ENCODE measurements around the gene LRMDA. TPM values are rescaled to one million over a fixed set of nuclear protein-coding genes. Genes with fewer than 3 reads are reported as not detected.
"Not testable (repeated sequence)": the region's sequence is repeated elsewhere in the genome, so short reads cannot be mapped to it uniquely, and the experiment has no call there.

The LRMDA gene
- total RNA-seq, 1 donor from 2014 or later, result 17.3 TPM

DNA sequence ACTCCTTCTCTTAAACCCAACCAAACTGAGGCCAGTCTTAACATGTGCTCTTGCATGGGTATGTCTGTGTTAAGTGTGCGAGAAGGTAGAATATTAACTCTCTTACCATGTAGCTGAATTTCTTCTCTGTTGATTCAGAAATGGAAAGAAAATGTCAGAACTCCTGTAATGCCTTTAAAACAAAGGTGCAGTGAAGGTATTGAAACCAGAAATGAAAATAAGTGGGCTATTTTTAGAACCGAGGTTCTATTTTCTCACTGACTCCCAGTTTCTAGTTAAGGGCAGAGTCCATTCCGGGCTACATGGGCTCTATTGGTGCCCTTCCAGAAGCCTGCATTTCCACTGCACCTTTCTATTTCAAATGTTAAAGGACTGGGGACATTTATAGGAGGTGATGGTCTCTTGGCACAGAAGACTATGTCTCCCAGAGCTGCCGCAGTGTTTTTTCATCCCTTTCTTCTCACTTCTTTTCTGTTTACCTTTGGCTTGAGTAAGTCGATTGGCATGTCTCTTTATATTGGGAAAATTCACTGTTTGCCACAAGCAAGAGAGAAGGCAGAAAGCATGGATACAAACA, 174.9 kb downstream of the LRMDA start:
- no peak for DNase-seq (ENCODE audit: low read depth in 2 of 2)

DNA sequence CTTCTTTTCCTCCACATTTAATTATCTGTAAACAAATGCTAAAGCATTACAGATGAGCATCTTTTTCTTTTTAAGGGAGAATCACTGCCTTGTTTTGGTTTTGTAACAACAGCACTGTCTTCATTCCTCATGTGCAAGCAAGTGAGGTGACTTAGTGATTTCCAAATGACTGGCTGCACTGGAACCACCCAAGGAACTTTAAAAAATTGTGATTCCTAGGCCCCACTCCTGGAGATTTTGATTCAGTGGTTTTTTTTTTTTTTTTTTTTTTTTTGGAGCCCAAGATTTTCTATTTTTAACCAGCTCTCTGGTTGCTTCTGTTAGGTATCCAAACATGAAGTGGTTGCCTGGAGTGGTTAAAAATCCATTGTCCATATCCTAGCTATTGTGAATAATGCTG, 176.2 kb downstream of the LRMDA start:
- DNase-seq (ENCODE audit: low read depth in 2 of 2), result no peak

DNA sequence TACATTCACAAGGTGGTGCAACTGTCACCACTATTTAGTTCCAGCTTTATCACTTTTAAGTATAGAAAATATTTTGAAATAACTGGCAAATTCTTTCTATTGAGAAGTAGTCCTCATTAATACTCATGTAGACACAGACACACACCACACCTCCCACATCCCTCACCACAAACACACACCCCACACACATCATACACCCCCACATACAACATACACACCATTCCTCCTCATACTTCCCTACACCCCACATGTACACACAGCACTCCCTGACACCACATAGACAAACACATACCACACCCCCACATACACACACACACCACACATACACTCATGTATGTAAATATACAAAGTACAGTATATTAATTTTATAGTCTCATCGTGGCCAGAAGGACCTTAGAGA, 178.8 kb downstream of the LRMDA start:
- DNase-seq (ENCODE audit: low read depth in 2 of 2), result no peak

DNA sequence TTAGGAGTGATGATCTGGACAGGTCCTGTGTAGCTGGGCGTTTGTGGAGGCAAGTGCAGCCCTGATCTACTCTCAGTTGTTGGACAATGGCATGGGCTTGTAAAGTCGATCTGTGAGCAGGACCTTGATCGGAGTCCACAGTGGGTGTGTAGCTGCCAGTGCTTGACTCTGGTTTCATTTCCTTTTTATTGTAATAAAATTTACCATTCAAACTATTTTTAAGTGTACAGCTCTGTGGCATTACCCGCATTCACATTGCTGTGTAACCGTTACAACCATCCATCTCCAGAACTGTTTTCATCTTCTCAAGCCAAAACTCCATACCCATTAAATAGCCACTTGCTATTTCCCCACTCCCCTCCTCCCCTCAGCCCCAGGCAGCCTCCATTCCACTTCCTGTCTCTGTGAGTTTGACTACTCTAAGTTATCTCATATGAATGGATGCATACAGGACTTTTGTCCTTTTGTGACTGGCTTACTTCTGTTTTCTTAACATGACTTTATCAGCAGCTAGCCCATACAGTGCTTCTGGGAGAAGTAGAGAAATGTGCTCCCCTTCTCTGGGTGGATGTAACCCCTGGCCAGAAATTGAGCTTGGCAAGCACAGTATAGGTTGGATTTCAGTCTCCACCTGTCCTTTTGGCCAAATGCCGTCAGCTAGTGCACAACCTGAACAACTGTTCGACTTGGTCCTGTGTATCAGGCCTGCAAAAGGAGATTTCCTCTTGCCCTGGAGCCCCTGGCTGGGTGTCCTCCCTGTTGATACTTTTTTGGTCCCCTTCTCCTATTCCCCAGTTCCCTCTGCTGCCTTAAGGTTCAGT, 180.0 kb downstream of the LRMDA start:
- no peak for DNase-seq (ENCODE audit: low read depth in 2 of 2)

DNA sequence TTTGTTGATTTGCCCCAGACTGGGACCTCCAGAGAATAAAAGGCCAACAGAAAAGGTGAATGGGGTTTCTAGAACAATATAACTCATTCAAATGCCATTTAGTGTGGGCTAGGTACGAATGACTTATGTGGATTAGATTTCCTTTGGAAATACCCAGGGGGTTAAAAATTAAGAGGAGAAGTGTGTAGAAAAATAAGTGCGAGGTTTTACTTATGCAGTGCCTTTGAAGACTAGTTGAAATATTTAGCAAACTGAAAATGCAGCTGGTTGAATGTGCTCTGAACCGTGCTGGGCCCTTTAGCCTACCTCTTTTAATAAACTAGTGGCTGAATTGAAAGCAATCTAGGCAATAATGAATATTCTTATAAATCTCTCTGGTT, 180.6 kb downstream of the LRMDA start:
- no peak for DNase-seq (ENCODE audit: low read depth in 2 of 2)

DNA sequence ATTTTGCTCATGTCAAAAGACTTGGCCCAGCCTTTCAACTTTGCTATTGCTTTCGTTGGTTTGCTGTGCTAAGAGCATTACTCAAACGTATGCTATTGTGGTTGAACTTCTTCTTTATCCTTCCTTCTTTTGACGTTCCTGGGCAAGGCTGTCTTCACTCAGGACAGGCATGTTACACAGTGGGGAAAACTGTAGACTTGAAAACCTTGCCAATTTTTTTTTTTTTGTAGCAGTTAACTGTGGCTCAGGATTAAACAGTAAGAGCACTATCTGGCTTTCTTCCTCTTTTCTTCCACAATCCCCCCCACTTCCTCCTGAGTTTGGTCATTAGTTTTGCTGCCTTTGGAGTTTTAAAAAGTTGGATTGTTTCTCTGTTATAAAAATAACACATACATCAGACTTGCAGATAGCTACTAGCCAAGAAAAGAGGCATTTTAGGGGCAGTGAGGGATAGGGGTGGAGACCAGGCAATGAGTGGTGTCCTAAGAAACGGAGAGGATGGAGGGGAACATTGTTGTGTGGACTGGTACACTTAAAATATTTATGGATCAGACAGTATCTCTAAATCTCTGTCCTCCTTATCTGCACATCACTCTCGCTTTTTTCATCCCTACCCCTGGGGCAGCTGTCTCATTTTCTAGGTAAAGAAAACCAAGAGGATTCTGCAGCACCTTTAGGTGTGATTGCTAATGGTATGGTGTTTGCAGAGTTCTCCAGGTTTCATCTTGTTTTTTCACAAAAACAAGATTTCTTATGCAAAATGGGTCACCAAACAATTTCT, 181.7 kb downstream of the LRMDA start:
- DNase-seq (ENCODE audit: low read depth in 2 of 2), result no peak

DNA sequence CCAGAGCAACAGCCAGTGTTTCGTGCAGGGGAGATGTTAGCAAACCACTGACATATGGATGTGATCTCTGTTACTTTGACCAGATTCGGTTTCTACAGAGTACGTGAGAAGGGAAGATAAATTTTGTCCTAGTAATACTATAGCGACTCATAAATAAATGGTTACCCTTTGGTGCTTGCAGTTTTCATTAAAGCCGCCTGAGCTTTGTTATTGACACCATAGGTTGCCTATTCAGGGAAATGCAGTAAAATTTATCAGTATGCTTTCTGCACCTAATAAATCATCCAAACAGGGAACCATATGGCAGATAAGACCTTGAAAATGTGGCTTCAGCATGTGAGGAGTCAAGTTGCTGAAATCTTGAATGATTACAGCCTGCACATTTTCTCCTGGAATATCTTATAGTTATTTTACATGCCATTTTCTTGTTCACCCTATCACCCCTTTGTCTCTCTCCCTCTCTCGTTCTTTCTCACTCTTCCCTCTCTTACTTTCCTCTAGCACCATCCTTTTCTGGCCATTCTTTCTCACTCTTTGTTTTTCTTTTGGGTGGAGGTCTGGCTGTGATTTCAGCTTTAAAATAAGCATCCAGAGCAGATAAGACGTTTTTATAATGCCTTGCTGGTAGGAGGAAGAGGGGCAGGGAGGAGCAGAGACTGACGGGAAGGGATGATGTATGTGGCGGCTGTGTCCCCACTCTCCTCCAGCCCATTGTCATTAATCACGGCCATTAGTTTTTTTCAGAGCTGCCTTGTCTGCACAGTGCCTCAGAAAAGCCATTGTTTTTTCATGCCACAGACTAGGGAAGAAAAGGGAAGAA, 182.5 kb downstream of the LRMDA start:
- DNase-seq (ENCODE audit: low read depth in 2 of 2), result no peak

DNA sequence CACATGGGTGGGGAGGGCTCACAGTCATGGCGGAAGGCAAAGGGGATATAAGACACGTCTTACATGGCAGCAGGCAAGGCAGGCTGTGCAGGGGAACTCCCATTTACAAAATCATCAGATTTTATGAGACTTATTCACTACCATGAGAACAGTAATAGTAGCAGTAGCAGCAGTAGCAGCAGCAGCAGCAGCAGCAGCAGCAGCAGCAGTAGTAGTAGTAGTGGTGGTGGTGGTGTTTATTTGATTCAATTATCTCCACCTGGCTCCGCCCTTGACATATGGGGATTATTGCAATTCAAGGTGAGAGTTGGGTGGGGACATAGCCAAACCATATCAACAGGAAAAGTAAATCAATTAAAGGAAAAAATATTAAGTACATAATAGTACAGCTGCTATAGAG, 184.7 kb downstream of the LRMDA start:
- DNase-seq (ENCODE audit: low read depth in 2 of 2), result no peak

DNA sequence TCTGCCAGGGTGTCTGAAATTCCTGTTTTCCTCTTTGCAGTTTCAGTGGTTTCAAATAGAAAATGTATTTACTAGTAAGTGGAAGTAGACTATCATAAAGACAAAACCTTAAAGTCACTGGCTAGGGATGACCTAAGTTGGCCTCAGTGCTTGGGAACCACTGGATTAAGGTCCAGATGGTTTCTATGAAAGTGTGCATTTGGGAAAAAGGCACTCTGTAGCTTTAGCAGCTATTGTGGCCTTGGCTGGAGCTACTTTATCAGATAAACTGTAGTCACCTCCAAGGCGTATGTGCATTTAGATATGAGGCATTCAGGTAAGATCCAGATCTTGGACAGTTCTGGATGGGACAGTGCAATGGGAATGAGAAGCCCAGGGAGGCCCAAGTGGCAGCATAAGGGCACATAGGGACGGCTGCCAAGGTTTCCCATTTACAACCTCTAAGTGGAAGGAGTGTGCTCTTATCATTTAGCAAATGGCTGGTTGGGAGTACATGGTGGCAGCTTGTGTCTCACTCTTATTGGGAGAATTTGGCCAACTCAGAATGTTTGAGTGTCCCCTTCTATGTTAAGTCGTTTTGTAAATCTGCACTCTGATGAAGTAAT, 185.6 kb downstream of the LRMDA start:
- no peak for DNase-seq (ENCODE audit: low read depth in 2 of 2)

DNA sequence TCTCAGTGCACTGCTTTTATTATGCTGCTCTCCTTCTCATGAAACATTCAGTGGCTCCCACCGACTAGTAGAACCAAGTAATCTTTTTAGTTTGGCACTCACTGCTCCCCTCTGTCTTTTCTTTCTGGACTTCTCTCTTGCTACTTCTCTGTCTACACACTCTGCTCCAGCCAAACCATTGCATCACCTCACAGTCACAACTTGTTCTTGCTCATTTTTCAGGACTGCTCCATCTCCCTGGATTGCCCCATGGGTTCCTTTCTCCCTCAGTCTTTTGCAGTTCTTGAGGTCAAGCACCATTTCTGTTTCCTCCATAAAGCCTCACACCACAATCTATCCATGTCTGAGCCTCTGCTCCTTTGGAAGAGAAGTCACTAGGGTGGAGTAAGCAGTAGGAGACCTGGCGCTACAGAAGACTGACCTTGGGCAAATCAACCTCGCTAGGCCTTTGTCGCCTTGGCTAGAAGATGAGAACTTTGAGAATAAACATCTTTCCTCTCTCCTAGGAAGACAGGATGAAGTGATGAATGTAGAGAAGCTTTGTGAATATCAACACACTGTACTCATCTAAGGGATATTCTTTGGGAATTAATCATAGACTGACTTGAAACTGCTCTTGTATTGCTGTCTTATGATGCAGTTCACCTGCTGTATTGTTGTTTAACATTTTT, 186.2 kb downstream of the LRMDA start:
- no peak for DNase-seq (ENCODE audit: low read depth in 2 of 2)

DNA sequence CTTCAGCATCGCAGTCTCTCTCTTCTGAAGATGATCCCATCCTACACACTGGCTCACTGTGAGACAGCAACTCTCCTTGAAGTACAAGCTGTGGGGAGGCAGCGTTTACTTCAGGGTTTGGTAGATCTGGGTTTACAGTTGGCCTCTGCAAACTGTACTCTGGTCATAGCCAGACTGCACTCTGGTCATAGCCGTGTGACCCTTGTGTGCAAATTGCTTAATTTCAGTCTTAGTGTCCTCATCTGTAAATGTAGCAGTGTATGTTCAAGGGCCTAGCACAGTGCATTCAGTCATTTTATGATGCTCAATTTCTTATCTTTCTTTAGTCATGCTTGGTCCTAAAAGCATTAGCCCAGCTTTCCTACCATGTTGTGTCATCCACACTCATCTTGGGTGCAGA, 188.2 kb downstream of the LRMDA start:
- no peak for DNase-seq (ENCODE audit: low read depth in 2 of 2)

DNA sequence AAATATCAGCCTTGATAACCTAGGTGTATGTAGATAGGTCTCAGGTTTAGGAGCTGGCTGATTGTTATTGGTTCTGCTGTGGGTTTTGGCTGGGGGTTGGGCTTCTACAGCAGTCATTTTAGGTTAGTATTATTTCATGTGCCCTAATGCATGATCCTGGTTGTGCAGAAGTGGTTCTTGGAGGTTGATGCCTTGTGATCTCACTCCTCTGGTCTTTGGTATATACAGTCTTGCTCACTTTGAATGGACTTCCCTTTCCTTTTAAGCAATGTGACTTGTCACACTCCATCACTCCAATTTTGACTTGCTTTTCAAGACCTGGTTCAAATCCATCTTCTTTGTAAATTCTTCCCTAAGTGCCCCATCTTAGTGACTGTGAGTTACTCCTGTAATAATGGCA, 188.9 kb downstream of the LRMDA start:
- no peak for DNase-seq (ENCODE audit: low read depth in 2 of 2)

DNA sequence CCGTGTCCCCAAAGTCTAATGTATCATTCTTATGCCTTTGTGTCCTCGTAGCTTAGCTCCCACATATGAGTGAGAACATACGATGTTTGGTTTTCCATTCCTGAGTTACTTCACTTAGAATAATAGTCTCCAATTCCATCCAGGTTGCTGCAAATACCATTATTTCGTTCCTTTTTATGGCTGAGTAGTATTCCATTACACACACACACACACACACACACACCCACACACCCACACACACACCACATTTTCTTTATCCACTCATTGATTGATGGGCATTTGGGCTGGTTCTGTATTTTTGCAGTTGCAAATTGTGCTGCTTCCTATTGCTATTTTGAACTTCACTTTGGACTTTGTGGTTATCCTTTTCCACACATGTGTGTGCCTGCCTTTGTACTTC, 189.6 kb downstream of the LRMDA start:
- DNase-seq (ENCODE audit: low read depth in 2 of 2), result not testable (repeated sequence)

DNA sequence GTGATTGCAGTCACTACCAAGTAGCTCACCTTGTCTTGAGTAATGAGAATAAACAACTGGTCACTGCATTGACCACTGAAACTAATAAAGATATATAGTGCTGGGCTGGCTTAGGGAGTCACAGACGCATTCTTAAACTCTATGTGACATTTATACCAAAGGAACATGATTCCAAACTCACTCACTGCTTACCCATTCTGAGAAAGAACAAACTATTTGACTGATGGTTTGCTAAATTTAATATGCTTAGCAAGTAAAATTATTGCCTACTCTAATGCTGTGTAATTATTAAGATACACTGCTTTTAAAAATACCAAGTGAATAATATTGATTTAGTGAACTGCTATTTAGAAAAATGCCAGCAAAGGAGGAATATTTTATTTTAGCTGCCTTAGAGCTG, 191.1 kb downstream of the LRMDA start:
- no peak for DNase-seq (ENCODE audit: low read depth in 2 of 2)

DNA sequence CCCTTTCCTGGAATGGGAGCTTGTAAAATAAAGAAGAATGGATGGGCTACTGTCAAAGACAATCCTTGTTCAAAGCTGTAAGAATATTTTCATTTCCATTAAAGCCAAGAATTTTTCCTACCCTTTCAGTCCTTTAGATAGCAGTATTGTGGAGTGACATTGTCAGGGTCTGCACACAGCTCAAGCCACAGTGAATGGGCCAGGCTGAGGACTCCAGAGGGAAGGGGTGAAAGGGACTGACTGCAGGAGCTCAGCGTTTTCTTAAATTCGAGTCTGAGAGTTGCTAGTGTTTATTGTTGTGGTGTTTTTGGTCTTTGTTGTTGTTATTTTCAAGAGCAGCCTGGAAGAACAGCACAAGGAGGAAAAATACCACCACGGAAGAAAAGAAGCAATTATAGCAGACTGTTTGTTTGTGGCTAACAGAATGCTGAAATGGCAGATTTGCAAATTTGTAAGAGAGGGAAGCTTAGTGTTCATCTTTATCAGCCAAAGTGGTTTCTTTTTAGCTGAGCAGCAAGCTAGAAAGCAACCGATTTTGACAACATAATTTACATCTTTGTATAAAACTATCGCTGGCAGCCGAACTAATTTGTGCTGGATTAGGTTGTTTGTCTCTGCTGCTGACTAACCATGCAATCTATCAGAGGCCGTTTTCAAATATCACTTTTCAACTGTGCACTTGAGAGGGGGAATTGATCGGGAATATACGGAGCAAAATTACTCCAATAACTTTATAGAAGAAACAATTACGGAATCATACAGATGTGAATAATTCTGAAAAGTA, 192.1 kb downstream of the LRMDA start:
- DNase-seq (ENCODE audit: low read depth in 2 of 2), result no peak

DNA sequence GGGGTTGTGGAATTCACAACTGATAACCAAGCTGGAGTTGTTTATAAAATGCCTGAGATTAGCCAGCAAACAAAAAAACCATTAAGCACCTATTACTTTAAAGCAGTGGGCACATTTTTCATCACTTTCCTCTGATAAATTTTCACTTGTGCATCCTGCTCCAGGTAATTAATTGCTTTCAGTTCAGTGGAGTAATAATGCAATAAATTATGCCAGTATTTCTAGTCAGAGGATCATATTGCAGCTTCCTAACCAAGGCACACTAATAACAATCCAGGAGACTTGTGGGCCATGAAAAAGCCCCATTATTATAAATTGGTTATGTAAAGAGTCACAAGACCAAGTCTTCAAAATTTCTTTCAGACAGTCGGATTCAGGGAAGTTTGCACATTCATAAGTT, 193.2 kb downstream of the LRMDA start:
- no peak for DNase-seq (ENCODE audit: low read depth in 2 of 2)

DNA sequence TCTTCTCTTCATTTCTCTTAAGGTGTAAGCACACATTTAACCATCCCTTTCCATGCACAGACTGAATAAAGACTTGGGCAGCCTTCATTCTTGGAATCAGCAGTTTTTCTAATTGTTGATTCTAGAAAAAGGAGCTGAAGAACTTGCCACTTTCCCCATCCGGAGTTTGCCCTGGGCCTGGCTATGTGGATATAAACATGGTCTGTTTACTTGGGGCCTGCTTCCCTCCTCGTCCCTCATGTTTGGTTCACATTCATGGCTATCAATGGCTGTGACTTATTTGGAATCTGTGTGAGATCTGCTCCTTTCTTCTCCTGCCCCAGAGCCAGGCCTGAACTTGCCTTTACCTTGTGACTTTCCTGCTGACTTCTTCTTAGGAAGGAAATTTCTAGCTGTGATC, 199.3 kb downstream of the LRMDA start:
- no peak for DNase-seq (ENCODE audit: low read depth in 2 of 2)

DNA sequence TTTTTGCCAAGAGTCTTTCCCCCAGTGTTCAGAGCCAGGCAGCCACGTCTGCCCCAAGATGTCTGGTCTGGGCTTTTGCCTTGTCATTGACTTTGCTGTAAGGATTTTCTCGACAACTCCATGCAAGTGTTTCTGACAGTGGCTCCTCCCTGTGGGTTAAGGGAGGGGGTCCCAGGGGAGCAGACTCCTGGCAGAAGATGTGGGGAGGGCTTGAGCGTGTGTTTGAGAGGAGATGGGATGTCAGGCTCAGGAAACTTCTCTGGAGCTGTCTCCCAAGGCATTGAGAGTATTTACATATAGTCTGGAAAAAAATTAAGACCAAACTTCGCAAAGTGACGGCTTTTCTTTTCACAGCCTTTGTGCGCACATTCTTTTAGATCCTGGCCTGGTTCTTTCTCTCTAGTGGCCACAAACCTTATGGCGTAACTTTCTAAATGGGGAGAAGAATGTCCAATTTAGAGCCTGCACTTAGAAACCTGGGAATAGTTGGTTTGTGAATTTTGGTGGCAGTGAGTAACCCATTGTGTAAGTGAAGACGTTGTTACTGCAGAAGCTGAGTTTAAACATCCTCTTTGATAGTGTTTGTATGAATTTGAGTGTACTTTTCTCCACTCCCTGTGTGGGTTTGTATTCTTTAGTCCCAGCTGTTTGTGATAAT, 201.5 kb downstream of the LRMDA start:
- DNase-seq (ENCODE audit: low read depth in 2 of 2), result no peak

DNA sequence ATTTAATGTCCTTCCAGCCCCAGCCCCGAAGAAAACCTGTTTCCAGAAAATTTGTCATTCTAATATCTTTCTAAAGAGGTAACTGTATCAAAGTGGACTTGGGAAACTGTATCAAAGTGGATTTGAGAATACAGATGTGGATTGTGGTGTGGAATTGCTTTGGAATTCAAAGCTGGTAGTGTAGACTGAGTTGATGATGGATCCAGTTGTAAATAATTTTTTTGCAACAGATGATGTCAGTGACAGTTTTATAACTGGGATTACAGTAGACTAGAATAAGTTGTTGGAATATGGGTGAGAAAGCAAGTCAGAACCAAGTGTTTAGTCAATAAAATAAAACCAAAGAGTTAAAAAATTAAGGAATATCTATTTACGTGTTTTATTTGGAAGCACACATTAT, 202.1 kb downstream of the LRMDA start:
- DNase-seq (ENCODE audit: low read depth in 2 of 2), result no peak

DNA sequence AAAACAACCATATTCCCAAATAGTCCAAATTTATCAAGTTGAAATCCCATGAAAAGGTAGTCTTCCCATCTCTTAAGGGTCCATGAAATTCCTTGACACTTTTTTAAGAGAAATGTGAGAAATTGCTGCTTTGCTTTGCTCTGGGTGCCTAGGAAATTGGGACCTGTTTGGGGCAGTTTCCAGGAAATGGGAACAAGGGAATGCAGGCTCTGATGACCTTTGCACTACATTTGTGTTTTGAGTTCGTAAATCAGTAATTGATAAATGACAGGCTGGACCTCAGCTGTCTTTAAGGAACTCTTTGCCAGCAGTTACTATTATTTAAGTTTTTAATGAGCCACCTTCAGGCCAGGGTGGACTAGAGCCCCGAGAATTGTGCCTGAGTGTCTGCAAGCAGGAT, 203.5 kb downstream of the LRMDA start:
- no peak for DNase-seq (ENCODE audit: low read depth in 2 of 2)

All from lung microvascular endothelial cell (primary cell).